Measurements from ENCODE around the gene SALL4. TPM values are rescaled to one million over a fixed set of nuclear protein-coding genes. Genes with fewer than 3 reads are reported as not detected.

SALL4 gene
- total RNA-seq, 6 experiments from 2014 or later, result 0.24 to 0.63 (median 0.40) TPM

GRCh38 chr20:51769976-51770615 lies 32.2 kb downstream of the SALL4 start:
- no peak overlapping the region for H3K27ac ChIP-seq
- TF ChIP-seq, protein P1, sequence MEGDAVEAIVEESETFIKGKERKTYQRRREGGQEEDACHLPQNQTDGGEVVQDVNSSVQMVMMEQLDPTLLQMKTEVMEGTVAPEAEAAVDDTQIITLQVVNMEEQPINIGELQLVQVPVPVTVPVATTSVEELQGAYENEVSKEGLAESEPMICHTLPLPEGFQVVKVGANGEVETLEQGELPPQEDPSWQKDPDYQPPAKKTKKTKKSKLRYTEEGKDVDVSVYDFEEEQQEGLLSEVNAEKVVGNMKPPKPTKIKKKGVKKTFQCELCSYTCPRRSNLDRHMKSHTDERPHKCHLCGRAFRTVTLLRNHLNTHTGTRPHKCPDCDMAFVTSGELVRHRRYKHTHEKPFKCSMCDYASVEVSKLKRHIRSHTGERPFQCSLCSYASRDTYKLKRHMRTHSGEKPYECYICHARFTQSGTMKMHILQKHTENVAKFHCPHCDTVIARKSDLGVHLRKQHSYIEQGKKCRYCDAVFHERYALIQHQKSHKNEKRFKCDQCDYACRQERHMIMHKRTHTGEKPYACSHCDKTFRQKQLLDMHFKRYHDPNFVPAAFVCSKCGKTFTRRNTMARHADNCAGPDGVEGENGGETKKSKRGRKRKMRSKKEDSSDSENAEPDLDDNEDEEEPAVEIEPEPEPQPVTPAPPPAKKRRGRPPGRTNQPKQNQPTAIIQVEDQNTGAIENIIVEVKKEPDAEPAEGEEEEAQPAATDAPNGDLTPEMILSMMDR (IDR thresholded peaks at IDR 0.05), result no peak
- TF ChIP-seq POLR2A (IDR thresholded peaks at IDR 0.05), result no peak
- no peaks in the 10 kb centered on the region for H3K36me3 ChIP-seq
- ATAC-seq, result no peak
- no peaks in the 10 kb centered on the region for H3K4me1 ChIP-seq
- no peak for DNase-seq
- intact Hi-C loops (cut with DNase I), result no loop called here
- H3K27me3 ChIP-seq, result no peaks in the 10 kb centered on the region
- no peaks in the 10 kb centered on the region for H3K9me3 ChIP-seq
- H3K4me3 ChIP-seq, result no peak overlapping the region
- WGBS (ENCODE audit: insufficient coverage, low coverage, low lambda C conversion rate, missing lambda C conversion rate), result 77% methylated on average over 8 of the region's 9 CpGs

GRCh38 chr20:51768759-51769517 lies 33.4 kb downstream of the SALL4 start:
- Histone ChIP-seq H3K27me3 (no peaks in the 10 kb centered on the region), H3K27ac (no peak overlapping the region), H3K36me3 (no peaks in the 10 kb centered on the region), H3K9me3 (no peaks in the 10 kb centered on the region), H3K4me3 (no peak overlapping the region), H3K4me1 (no peaks in the 10 kb centered on the region)
- intact Hi-C loops (cut with DNase I), result no loop called here
- WGBS (ENCODE audit: insufficient coverage, low coverage, low lambda C conversion rate, missing lambda C conversion rate), result 46% methylated on average over 8 of the region's 16 CpGs
- DNase-seq, result no peak
- TF ChIP-seq, protein P1 (IDR thresholded peaks at IDR 0.05), result no peak
- no peak for TF ChIP-seq POLR2A (IDR thresholded peaks at IDR 0.05)
- ATAC-seq, result no peak

DNA sequence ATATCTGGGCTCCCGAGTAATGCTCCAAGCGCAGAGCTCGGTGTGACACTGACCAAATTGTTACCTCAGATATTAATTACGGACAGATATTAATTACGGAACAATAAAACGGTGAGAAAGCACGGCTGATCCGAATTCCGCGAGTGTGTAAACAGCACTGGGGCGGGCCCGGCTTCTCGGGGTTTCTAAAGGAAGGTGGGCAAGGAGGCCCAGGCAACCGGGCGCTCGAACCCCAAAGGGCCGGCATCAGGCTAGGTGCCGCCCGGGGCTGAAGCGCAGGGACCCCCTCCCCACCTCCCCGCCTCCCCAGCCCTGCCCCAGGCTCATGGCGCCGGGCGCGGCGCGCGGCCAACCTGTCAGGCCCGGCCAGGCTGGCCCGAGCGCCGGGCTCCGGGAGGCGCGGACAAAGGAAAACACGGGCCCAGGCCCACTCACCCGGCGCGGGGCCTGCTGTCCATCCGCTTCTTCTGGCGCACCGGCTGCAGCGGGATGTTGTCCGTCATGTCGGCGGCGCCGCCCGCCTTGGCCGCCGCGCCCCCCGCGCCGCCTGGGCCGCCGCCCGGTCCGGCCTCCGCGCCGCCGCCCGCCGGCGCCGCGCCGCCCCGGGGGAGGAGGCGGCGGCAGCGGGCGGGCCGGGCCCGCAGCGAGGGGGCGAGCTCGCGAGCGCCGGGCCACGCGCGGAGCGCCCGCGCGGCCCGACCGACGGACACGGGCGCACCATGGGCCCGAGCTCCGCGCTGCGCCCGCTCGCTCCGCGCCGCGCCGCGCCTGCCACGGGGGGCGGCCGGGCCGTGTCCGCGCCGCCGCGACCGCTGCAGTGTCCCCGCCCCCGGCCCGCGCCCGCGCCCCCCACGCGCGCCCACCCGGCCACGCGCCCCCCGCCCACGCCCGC lies 34.2 kb downstream of the SALL4 start, which contains the start of gene ATP9A:
TSS of gene ATP9A (minus strand) at position 524 of the 892 bp plus-strand sequence. CDS start at position 503, 21 bp downstream.
- intact Hi-C loops (cut with DNase I), result no loop called here
- H3K27ac ChIP-seq, result peak within 1 kb of the TSS; percentile 44 to 53 (median 49)
- DNase-seq, result peak; percentile 47 to 61 (median 55)
- H3K9me3 ChIP-seq, result no peaks in the 10 kb centered on the region
- ATAC-seq, result peak; percentile 28 to 56 (median 38)
- WGBS (ENCODE audit: insufficient coverage, low coverage, low lambda C conversion rate, missing lambda C conversion rate), result 2% methylated on average over 17 of the region's 131 CpGs
- H3K4me1 ChIP-seq, result no peaks in the 10 kb centered on the region
- no peak for TF ChIP-seq POLR2A (IDR thresholded peaks at IDR 0.05)
- TF ChIP-seq, protein P1 (IDR thresholded peaks at IDR 0.05), result no peak
- H3K4me3 ChIP-seq, result peak within 1 kb of the TSS; percentile 69 to 76 (median 71)
- no peaks in the 10 kb centered on the region for H3K27me3 ChIP-seq
- H3K36me3 ChIP-seq, result no peaks in the 10 kb centered on the region

Measured in right lobe of liver (tissue), 6 donors.